ENCODE measurements around the gene PCED1B. TPM values are rescaled to one million over a fixed set of nuclear protein-coding genes. Genes with fewer than 3 reads are reported as not detected.

Gene PCED1B
- total RNA-seq, 1 donor from 2014 or later = 0.91 TPM

- TF ChIP-seq CTCF (IDR thresholded peaks at IDR 0.05; ENCODE audit: unreplicated experiment) = no peak
- Mint-ChIP-seq H3K9me3 (ENCODE audit: low read depth) (no peaks in the 10 kb centered on the region), H3K4me1 (ENCODE audit: low read depth) (peaks cover 13% of the 10 kb centered on the region), H3K4me3 (ENCODE audit: low read depth) (no peak overlapping the region), H3K27me3 (no peaks in the 10 kb centered on the region), H3K27ac (no peak overlapping the region), H3K36me3 (ENCODE audit: insufficient read depth) (no peaks in the 10 kb centered on the region)
- no peak for DNase-seq (ENCODE audit: low spot score, unreplicated experiment)
Observed at GRCh38 chr12:47218191-47218654, 138.8 kb downstream of the PCED1B start.

GRCh38 chr12:47219243-47219642 is 139.8 kb downstream of the PCED1B start:
- TF ChIP-seq CTCF (IDR thresholded peaks at IDR 0.05; ENCODE audit: unreplicated experiment) = no peak
- H3K4me3 Mint-ChIP-seq (ENCODE audit: low read depth) = no peak overlapping the region
- no peaks in the 10 kb centered on the region for H3K36me3 Mint-ChIP-seq (ENCODE audit: insufficient read depth)
- H3K9me3 Mint-ChIP-seq (ENCODE audit: low read depth) = no peaks in the 10 kb centered on the region
- no peak overlapping the region for H3K27ac Mint-ChIP-seq
- H3K27me3 Mint-ChIP-seq = no peaks in the 10 kb centered on the region
- DNase-seq (ENCODE audit: low spot score, unreplicated experiment) = no peak
- peaks cover 20% of the 10 kb centered on the region for H3K4me1 Mint-ChIP-seq (ENCODE audit: low read depth)

- no peaks in the 10 kb centered on the region for H3K9me3 Mint-ChIP-seq (ENCODE audit: low read depth)
- H3K36me3 Mint-ChIP-seq (ENCODE audit: insufficient read depth) = no peaks in the 10 kb centered on the region
- peak overlapping the region; percentile 27 for H3K27ac Mint-ChIP-seq
- H3K4me3 Mint-ChIP-seq (ENCODE audit: low read depth) = no peak overlapping the region
- TF ChIP-seq CTCF (IDR thresholded peaks at IDR 0.05; ENCODE audit: unreplicated experiment) = no peak
- DNase-seq (ENCODE audit: low spot score, unreplicated experiment) = no peak
- peaks cover 23% of the 10 kb centered on the region for H3K4me1 Mint-ChIP-seq (ENCODE audit: low read depth)
- H3K27me3 Mint-ChIP-seq = no peaks in the 10 kb centered on the region
Observed at GRCh38 chr12:47221256-47222023, 142.0 kb downstream of the PCED1B start.

GRCh38 chr12:47222520-47223030 is 143.2 kb downstream of the PCED1B start:
- no peaks in the 10 kb centered on the region for H3K27me3 Mint-ChIP-seq
- no peak for DNase-seq (ENCODE audit: low spot score, unreplicated experiment)
- H3K36me3 Mint-ChIP-seq (ENCODE audit: insufficient read depth) = no peaks in the 10 kb centered on the region
- no peaks in the 10 kb centered on the region for H3K9me3 Mint-ChIP-seq (ENCODE audit: low read depth)
- H3K4me1 Mint-ChIP-seq (ENCODE audit: low read depth) = peaks cover 23% of the 10 kb centered on the region
- TF ChIP-seq CTCF (IDR thresholded peaks at IDR 0.05; ENCODE audit: unreplicated experiment) = no peak
- no peak overlapping the region for H3K4me3 Mint-ChIP-seq (ENCODE audit: low read depth)
- peak overlapping the region; percentile 51 for H3K27ac Mint-ChIP-seq

- Mint-ChIP-seq H3K27me3 (no peaks in the 10 kb centered on the region), H3K36me3 (ENCODE audit: insufficient read depth) (no peaks in the 10 kb centered on the region), H3K9me3 (ENCODE audit: low read depth) (no peaks in the 10 kb centered on the region), H3K4me3 (ENCODE audit: low read depth) (no peak overlapping the region), H3K4me1 (ENCODE audit: low read depth) (peaks cover 23% of the 10 kb centered on the region), H3K27ac (peak overlapping the region; percentile 95)
- DNase-seq (ENCODE audit: low spot score, unreplicated experiment) = no peak
- TF ChIP-seq CTCF (IDR thresholded peaks at IDR 0.05; ENCODE audit: unreplicated experiment) = no peak
Observed at GRCh38 chr12:47223031-47223847, 143.8 kb downstream of the PCED1B start.
